Measurements from ENCODE around the gene UBFD1.

Gene UBFD1

DNA sequence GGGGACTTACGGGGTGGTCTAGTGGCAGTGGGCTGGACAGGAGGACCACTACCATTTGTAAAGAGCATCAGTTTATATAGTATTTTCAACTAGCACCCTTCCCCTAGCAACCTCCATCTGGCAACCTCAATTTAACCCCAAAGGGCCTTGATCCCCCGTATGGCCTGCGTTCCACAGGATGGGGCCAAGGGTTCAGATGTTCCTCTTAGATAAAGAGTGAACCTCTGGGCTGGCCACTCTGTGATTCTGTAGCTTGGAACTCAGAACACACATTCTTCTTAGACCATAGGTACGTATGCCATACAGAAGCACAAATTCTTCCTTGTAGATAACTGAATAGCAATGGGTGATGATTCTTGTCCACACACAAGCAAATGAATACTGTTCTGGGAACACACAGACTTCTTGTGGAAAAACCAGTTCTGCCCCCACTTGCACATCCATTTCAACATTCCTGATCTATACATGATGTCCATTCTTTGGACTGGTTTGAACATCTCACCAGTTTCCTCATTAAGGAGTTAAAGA is 45.3 kb upstream of the UBFD1 start:
- Histone ChIP-seq H3K4me3 (ENCODE audit: low read length in 2 of 2) (no peak overlapping the region), H3K23ac (ENCODE audit: low read depth, low read length, poor library complexity) (no peak overlapping the region), H4K91ac (ENCODE audit: low read depth, low read length, poor library complexity) (no peak overlapping the region), H3K4ac (ENCODE audit: low read length) (no peak overlapping the region), H3K18ac (ENCODE audit: low read length) (no peak overlapping the region), H3K27me3 (ENCODE audit: control insufficient read depth in 3 of 3, insufficient read depth in 3 of 3, low read depth in 1 of 3, low read length in 3 of 3) (no peaks in the 10 kb centered on the region), H3K4me1 (ENCODE audit: control insufficient read depth in 2 of 2, insufficient read depth in 1 of 2, low read depth in 1 of 2, low read length in 2 of 2) (peaks cover 5 to 6% of the 10 kb centered on the region in 2 donors), H3K27ac (replicated peaks; ENCODE audit: low read length) (no peak overlapping the region), H3K4me2 (ENCODE audit: insufficient read depth, low read length, poor library complexity, severe bottlenecking) (no peak overlapping the region), H2BK120ac (ENCODE audit: low read depth, low read length) (no peak overlapping the region), H3K9ac (ENCODE audit: low read depth, low read length, poor library complexity) (no peak overlapping the region), H2AFZ (ENCODE audit: low read length) (no peak overlapping the region), H3K36me3 (replicated peaks in 1 of 2; ENCODE audit: control insufficient read depth in 2 of 2, insufficient read depth in 2 of 2, low read length in 2 of 2) (peaks cover 2 to 22% of the 10 kb centered on the region in 2 donors), H4K8ac (ENCODE audit: low read depth, low read length) (no peak overlapping the region), H3K14ac (ENCODE audit: low read length) (no peak overlapping the region), H2AK5ac (ENCODE audit: low read depth, low read length) (no peak overlapping the region), H3K79me1 (ENCODE audit: low read depth, low read length) (no peaks in the 10 kb centered on the region), H2BK5ac (ENCODE audit: low read length) (no peak overlapping the region), H2BK15ac (ENCODE audit: low read length) (no peak overlapping the region), H2BK12ac (ENCODE audit: low read length) (no peak overlapping the region), H3K9me3 (replicated peaks in 1 of 2; ENCODE audit: control insufficient read depth in 2 of 2, insufficient read depth in 1 of 2, low read depth in 1 of 2, low read length in 2 of 2) (no peaks in the 10 kb centered on the region)
- no peak for DNase-seq (ENCODE audit: low spot score)
- no CpG with 5 or more reads among the region's 4 CpGs for WGBS, 2 donors (ENCODE audit: extremely low coverage in 2 of 2, insufficient read length in 2 of 2, insufficient replicate concordance in 1 of 2)

DNA sequence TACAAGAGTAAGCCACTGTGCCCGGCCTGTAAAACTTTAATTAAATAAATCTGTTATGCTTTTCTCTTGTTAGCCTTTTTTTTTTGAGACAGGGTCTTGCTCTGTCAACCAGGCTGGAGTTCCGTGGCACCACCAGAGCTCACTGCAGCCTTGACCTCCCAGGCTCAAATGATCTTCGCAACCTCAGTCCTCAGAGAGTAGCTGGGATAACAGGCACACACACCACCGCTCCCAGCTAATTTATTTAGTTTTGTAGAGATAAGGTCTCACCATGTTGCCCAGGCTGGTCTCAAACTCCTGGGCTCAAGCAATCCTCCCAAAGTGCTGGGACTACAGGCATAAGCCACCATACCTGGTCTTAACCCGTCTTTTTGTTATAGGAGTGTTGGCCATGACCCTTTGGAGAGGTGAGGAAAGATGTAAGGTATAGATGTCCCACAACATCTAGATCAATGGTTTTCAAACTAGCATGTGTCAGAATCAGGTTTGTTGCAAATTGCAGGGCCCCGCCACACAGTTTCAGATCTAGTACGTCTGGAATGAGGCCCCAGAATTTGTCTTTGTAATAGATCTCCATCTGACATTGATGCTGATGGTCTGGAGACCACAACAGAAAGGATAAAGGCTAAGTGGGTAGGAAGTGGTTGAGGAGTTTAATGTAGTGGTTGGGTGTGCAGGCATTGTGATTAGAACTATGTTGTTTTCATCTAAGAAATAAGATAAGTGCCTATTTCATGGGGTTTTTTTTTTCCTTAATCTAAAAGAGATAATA is 43.0 kb upstream of the UBFD1 start:
- no CpG with 5 or more reads among the region's 7 CpGs for WGBS, 2 donors (ENCODE audit: extremely low coverage in 2 of 2, insufficient read length in 2 of 2, insufficient replicate concordance in 1 of 2)
- H3K27ac ChIP-seq (replicated peaks; ENCODE audit: low read length), result no peak overlapping the region
- no peak overlapping the region for H3K18ac ChIP-seq (ENCODE audit: low read length)
- H2BK15ac ChIP-seq (ENCODE audit: low read length), result no peak overlapping the region
- peaks cover 0 to 2% of the 10 kb centered on the region in 2 donors for H3K4me1 ChIP-seq (ENCODE audit: control insufficient read depth in 2 of 2, insufficient read depth in 1 of 2, low read depth in 1 of 2, low read length in 2 of 2)
- H3K27me3 ChIP-seq (ENCODE audit: control insufficient read depth in 3 of 3, insufficient read depth in 3 of 3, low read depth in 1 of 3, low read length in 3 of 3), result no peaks in the 10 kb centered on the region
- no peak for DNase-seq (ENCODE audit: low spot score)
- H2BK120ac ChIP-seq (ENCODE audit: low read depth, low read length), result no peak overlapping the region
- H4K91ac ChIP-seq (ENCODE audit: low read depth, low read length, poor library complexity), result no peak overlapping the region
- no peak overlapping the region for H3K23ac ChIP-seq (ENCODE audit: low read depth, low read length, poor library complexity)
- no peak overlapping the region for H2BK5ac ChIP-seq (ENCODE audit: low read length)
- H2AK5ac ChIP-seq (ENCODE audit: low read depth, low read length), result no peak overlapping the region
- no peak overlapping the region for H3K4me3 ChIP-seq (ENCODE audit: low read length in 2 of 2)
- H3K14ac ChIP-seq (ENCODE audit: low read length), result no peak overlapping the region
- no peak overlapping the region for H3K4ac ChIP-seq (ENCODE audit: low read length)
- H3K79me1 ChIP-seq (ENCODE audit: low read depth, low read length), result peaks cover 2% of the 10 kb centered on the region
- H2AFZ ChIP-seq (ENCODE audit: low read length), result no peak overlapping the region
- no peaks in the 10 kb centered on the region for H3K9me3 ChIP-seq (replicated peaks in 1 of 2; ENCODE audit: control insufficient read depth in 2 of 2, insufficient read depth in 1 of 2, low read depth in 1 of 2, low read length in 2 of 2)
- H2BK12ac ChIP-seq (ENCODE audit: low read length), result no peak overlapping the region
- H3K36me3 ChIP-seq (replicated peaks in 1 of 2; ENCODE audit: control insufficient read depth in 2 of 2, insufficient read depth in 2 of 2, low read length in 2 of 2), result peaks cover 2 to 22% of the 10 kb centered on the region in 2 donors
- no peak overlapping the region for H4K8ac ChIP-seq (ENCODE audit: low read depth, low read length)
- H3K4me2 ChIP-seq (ENCODE audit: insufficient read depth, low read length, poor library complexity, severe bottlenecking), result no peak overlapping the region
- H3K9ac ChIP-seq (ENCODE audit: low read depth, low read length, poor library complexity), result no peak overlapping the region

GRCh38 chr16:23515881-23516280 is 41.6 kb upstream of the UBFD1 start:
- no CpG with 5 or more reads among the region's 5 CpGs for WGBS, 2 donors (ENCODE audit: extremely low coverage in 2 of 2, insufficient read length in 2 of 2, insufficient replicate concordance in 1 of 2)
- no peak overlapping the region for H2BK12ac ChIP-seq (ENCODE audit: low read length)
- peaks cover 2 to 36% of the 10 kb centered on the region in 2 donors for H3K36me3 ChIP-seq (replicated peaks in 1 of 2; ENCODE audit: control insufficient read depth in 2 of 2, insufficient read depth in 2 of 2, low read length in 2 of 2)
- no peak for DNase-seq (ENCODE audit: low spot score)
- H4K91ac ChIP-seq (ENCODE audit: low read depth, low read length, poor library complexity), result no peak overlapping the region
- no peak overlapping the region for H3K27ac ChIP-seq (replicated peaks; ENCODE audit: low read length)
- H2BK15ac ChIP-seq (ENCODE audit: low read length), result no peak overlapping the region
- H3K4me3 ChIP-seq (ENCODE audit: low read length in 2 of 2), result no peak overlapping the region
- no peak overlapping the region for H3K23ac ChIP-seq (ENCODE audit: low read depth, low read length, poor library complexity)
- no peaks in the 10 kb centered on the region for H3K4me1 ChIP-seq (ENCODE audit: control insufficient read depth in 2 of 2, insufficient read depth in 1 of 2, low read depth in 1 of 2, low read length in 2 of 2)
- no peak overlapping the region for H2BK5ac ChIP-seq (ENCODE audit: low read length)
- H3K79me1 ChIP-seq (ENCODE audit: low read depth, low read length), result peaks cover 2% of the 10 kb centered on the region
- no peak overlapping the region for H3K9ac ChIP-seq (ENCODE audit: low read depth, low read length, poor library complexity)
- H4K8ac ChIP-seq (ENCODE audit: low read depth, low read length), result no peak overlapping the region
- no peak overlapping the region for H3K4me2 ChIP-seq (ENCODE audit: insufficient read depth, low read length, poor library complexity, severe bottlenecking)
- no peak overlapping the region for H3K18ac ChIP-seq (ENCODE audit: low read length)
- no peak overlapping the region for H2AFZ ChIP-seq (ENCODE audit: low read length)
- no peak overlapping the region for H3K14ac ChIP-seq (ENCODE audit: low read length)
- no peaks in the 10 kb centered on the region for H3K27me3 ChIP-seq (ENCODE audit: control insufficient read depth in 3 of 3, insufficient read depth in 3 of 3, low read depth in 1 of 3, low read length in 3 of 3)
- no peak overlapping the region for H3K4ac ChIP-seq (ENCODE audit: low read length)
- no peaks in the 10 kb centered on the region for H3K9me3 ChIP-seq (replicated peaks in 1 of 2; ENCODE audit: control insufficient read depth in 2 of 2, insufficient read depth in 1 of 2, low read depth in 1 of 2, low read length in 2 of 2)
- H2AK5ac ChIP-seq (ENCODE audit: low read depth, low read length), result no peak overlapping the region
- no peak overlapping the region for H2BK120ac ChIP-seq (ENCODE audit: low read depth, low read length)

GRCh38 chr16:23516366-23517137 is 41.0 kb upstream of the UBFD1 start:
- Histone ChIP-seq H2BK12ac (ENCODE audit: low read length) (no peak overlapping the region), H3K36me3 (replicated peaks in 1 of 2; ENCODE audit: control insufficient read depth in 2 of 2, insufficient read depth in 2 of 2, low read length in 2 of 2) (peaks cover 2 to 42% of the 10 kb centered on the region in 2 donors), H3K23ac (ENCODE audit: low read depth, low read length, poor library complexity) (no peak overlapping the region), H3K4me3 (ENCODE audit: low read length in 2 of 2) (no peak overlapping the region), H3K79me1 (ENCODE audit: low read depth, low read length) (peaks cover 2% of the 10 kb centered on the region), H4K8ac (ENCODE audit: low read depth, low read length) (no peak overlapping the region), H3K9ac (ENCODE audit: low read depth, low read length, poor library complexity) (peak overlapping the region; percentile 17), H3K14ac (ENCODE audit: low read length) (no peak overlapping the region), H2BK120ac (ENCODE audit: low read depth, low read length) (no peak overlapping the region), H3K27ac (replicated peaks; ENCODE audit: low read length) (no peak overlapping the region), H2BK15ac (ENCODE audit: low read length) (no peak overlapping the region), H3K9me3 (replicated peaks in 1 of 2; ENCODE audit: control insufficient read depth in 2 of 2, insufficient read depth in 1 of 2, low read depth in 1 of 2, low read length in 2 of 2) (no peaks in the 10 kb centered on the region), H3K27me3 (ENCODE audit: control insufficient read depth in 3 of 3, insufficient read depth in 3 of 3, low read depth in 1 of 3, low read length in 3 of 3) (no peaks in the 10 kb centered on the region), H3K4me1 (ENCODE audit: control insufficient read depth in 2 of 2, insufficient read depth in 1 of 2, low read depth in 1 of 2, low read length in 2 of 2) (no peaks in the 10 kb centered on the region), H2AFZ (ENCODE audit: low read length) (no peak overlapping the region), H3K18ac (ENCODE audit: low read length) (no peak overlapping the region), H3K4me2 (ENCODE audit: insufficient read depth, low read length, poor library complexity, severe bottlenecking) (no peak overlapping the region), H2BK5ac (ENCODE audit: low read length) (no peak overlapping the region), H2AK5ac (ENCODE audit: low read depth, low read length) (no peak overlapping the region), H4K91ac (ENCODE audit: low read depth, low read length, poor library complexity) (no peak overlapping the region), H3K4ac (ENCODE audit: low read length) (no peak overlapping the region)
- DNase-seq (ENCODE audit: low spot score), result no peak
- no CpG with 5 or more reads among the region's 4 CpGs for WGBS, 2 donors (ENCODE audit: extremely low coverage in 2 of 2, insufficient read length in 2 of 2, insufficient replicate concordance in 1 of 2)
